Spleen (tissue), 7 donors: ENCODE measurements around the gene ARHGEF28.

Experiments
- POLR2A ChIP-seq, 3 donors: fragments of 450-650 bp; IDR thresholded peaks; one replicate each; pipeline ENCODE4 v1.5.1; 2017; ENCODE audit warnings: antibody characterized with exemption in 3 of 3, mild to moderate bottlenecking in 1 of 3
- POLR2AphosphoS5 ChIP-seq, 3 donors: sonication (generic); formaldehyde crosslinking; IDR thresholded peaks; one replicate each; pipeline ENCODE4 v1.5.1; 2017; ENCODE audit warnings: antibody characterized with exemption in 3 of 3
- TF ChIP-seq, protein P1 (sequence below), 11 experiments: fragments of 200-600 bp in 7 of 11; fragments of 450-650 bp in 4 of 11; sonication (generic) in 4 of 11; IDR thresholded peaks in 8 of 11; conservative IDR thresholded peaks in 3 of 11; 1 replicate in 7 of 11; 2 replicates in 4 of 11; pipeline versions ENCODE4 v1.4.0 to v1.8.0; 2016 to 2021; ENCODE audit warnings: antibody characterized with exemption in 11 of 11, inconsistent platforms in 4 of 11, mild to moderate bottlenecking in 1 of 11
- donor health status: DM: no; HTN: no; CAD: no; lungs with moderate emphysema.
- donor health status: DM: no; HTN: no; CAD: no.
- donor health status: DM: no; HTN: no; CAD: no.

GRCh38 chr5:73612799-73613198 lies 13.2 kb upstream of the ARHGEF28 start:
- TF ChIP-seq POLR2AphosphoS5 (IDR thresholded peaks at IDR 0.05) (no peak), POLR2A (IDR thresholded peaks at IDR 0.05) (no peak)
- TF ChIP-seq, protein P1, sequence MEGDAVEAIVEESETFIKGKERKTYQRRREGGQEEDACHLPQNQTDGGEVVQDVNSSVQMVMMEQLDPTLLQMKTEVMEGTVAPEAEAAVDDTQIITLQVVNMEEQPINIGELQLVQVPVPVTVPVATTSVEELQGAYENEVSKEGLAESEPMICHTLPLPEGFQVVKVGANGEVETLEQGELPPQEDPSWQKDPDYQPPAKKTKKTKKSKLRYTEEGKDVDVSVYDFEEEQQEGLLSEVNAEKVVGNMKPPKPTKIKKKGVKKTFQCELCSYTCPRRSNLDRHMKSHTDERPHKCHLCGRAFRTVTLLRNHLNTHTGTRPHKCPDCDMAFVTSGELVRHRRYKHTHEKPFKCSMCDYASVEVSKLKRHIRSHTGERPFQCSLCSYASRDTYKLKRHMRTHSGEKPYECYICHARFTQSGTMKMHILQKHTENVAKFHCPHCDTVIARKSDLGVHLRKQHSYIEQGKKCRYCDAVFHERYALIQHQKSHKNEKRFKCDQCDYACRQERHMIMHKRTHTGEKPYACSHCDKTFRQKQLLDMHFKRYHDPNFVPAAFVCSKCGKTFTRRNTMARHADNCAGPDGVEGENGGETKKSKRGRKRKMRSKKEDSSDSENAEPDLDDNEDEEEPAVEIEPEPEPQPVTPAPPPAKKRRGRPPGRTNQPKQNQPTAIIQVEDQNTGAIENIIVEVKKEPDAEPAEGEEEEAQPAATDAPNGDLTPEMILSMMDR (IDR thresholded peaks at IDR 0.05 in 8 of 11, conservative IDR thresholded peaks at IDR 0.05 in 3 of 11) = no peak
